Suprapubic skin (tissue), 4 donors: ENCODE measurements around the gene EXOSC7. TPM values are rescaled to one million over a fixed set of nuclear protein-coding genes. Genes with fewer than 3 reads are reported as not detected.

ENCODE experiments used
- DNase-seq, 2 donors: peaks; one replicate each; pipeline ENCODE4 v3.0.0-alpha.2; 2019; ENCODE audit warnings: low spot score in 2 of 2
- H3K27ac ChIP-seq: fragments of 200-600 bp; sonication (generic); one replicate; pipeline ENCODE4 v1.5.1; 2019
- H3K27me3 ChIP-seq: fragments of 200-600 bp; sonication (generic); one replicate; pipeline ENCODE4 v1.5.1; 2019
- H3K36me3 ChIP-seq: fragments of 200-600 bp; sonication (generic); one replicate; pipeline ENCODE4 v1.5.1; 2019
- H3K4me1 ChIP-seq: fragments of 200-600 bp; sonication (generic); one replicate; pipeline ENCODE4 v1.5.1; 2019
- H3K4me3 ChIP-seq: fragments of 200-600 bp; sonication (generic); one replicate; pipeline ENCODE4 v1.5.1; 2019; ENCODE audit warnings: mild to moderate bottlenecking
- H3K9me3 ChIP-seq: fragments of 200-600 bp; sonication (generic); one replicate; pipeline ENCODE4 v1.5.1; 2019
- CTCF ChIP-seq, 2 donors: fragments of 200-600 bp in 1 of 2; fragments of 450-650 bp in 1 of 2; sonication (generic) in 1 of 2; IDR thresholded peaks; one replicate each; pipeline ENCODE4 v1.5.1; 2016 to 2019; ENCODE audit warnings: antibody characterized with exemption in 2 of 2, mild to moderate bottlenecking in 1 of 2, moderate library complexity in 1 of 2
- EP300 ChIP-seq: sonication (generic); formaldehyde crosslinking; IDR thresholded peaks from one replicate; pipeline ENCODE4 v1.6.1; 2017; ENCODE audit warnings: antibody characterized with exemption
- POLR2A ChIP-seq, 2 donors: fragments of 450-650 bp; IDR thresholded peaks; one replicate each; pipeline ENCODE4 v1.6.1; 2017; ENCODE audit warnings: antibody characterized with exemption in 2 of 2, mild to moderate bottlenecking in 2 of 2, moderate library complexity in 2 of 2
- POLR2AphosphoS5 ChIP-seq, 3 donors: sonication (generic); formaldehyde crosslinking; IDR thresholded peaks; one replicate each; pipeline ENCODE4 v1.6.1; 2017; ENCODE audit warnings: antibody characterized with exemption in 3 of 3
- WGBS: methylation state at CpG from one replicate; pipeline ENCODE4 v1.1.5; 2018; 5-methylcytosine and 5-hydroxymethylcytosine counted together
- total RNA-seq, 4 donors: library from RNA; depleted of rRNA; stranded (reverse); fragments of >200 nt; gene quantifications; one replicate each; pipeline ENCODE4 v1.1.0, GENCODE V29; 2016

Gene EXOSC7
- total RNA-seq, 4 donors from 2014 or later, result 72.1 to 216 (median 88.7) TPM

- H3K27ac ChIP-seq, result no peak overlapping the region
- no peaks in the 10 kb centered on the region for H3K27me3 ChIP-seq
- no peak for DNase-seq
- TF ChIP-seq POLR2AphosphoS5 (IDR thresholded peaks at IDR 0.05) (no peak), EP300 (no peak), CTCF (IDR thresholded peaks at IDR 0.05) (no peak), POLR2A (IDR thresholded peaks at IDR 0.05) (no peak)
- H3K4me1 ChIP-seq, result peaks cover 19% of the 10 kb centered on the region
- peaks cover 69% of the 10 kb centered on the region for H3K36me3 ChIP-seq
- no peaks in the 10 kb centered on the region for H3K9me3 ChIP-seq
- H3K4me3 ChIP-seq, result no peak overlapping the region
- WGBS, result 96% methylated on average over 3 of the region's 3 CpGs
These were observed 25.7 kb downstream of the EXOSC7 start for GRCh38 chr3:45001738-45002137.

- Histone ChIP-seq H3K4me3 (no peak overlapping the region), H3K27me3 (no peaks in the 10 kb centered on the region), H3K27ac (no peak overlapping the region), H3K4me1 (peaks cover 16% of the 10 kb centered on the region), H3K36me3 (peaks cover 67% of the 10 kb centered on the region), H3K9me3 (no peaks in the 10 kb centered on the region)
- DNase-seq, result no peak
- WGBS, result 73% methylated on average over 2 of the region's 2 CpGs
- TF ChIP-seq EP300 (no peak), POLR2A (IDR thresholded peaks at IDR 0.05) (no peak), POLR2AphosphoS5 (IDR thresholded peaks at IDR 0.05) (no peak), CTCF (IDR thresholded peaks at IDR 0.05) (no peak)
These were observed 26.2 kb downstream of the EXOSC7 start for GRCh38 chr3:45002139-45002660.

- H3K9me3 ChIP-seq, result no peaks in the 10 kb centered on the region
- DNase-seq, result no peak
- no peaks in the 10 kb centered on the region for H3K27me3 ChIP-seq
- 88% methylated on average over 3 of the region's 3 CpGs for WGBS
- H3K27ac ChIP-seq, result peak overlapping the region; percentile 15
- no peak overlapping the region for H3K4me3 ChIP-seq
- peaks cover 16% of the 10 kb centered on the region for H3K4me1 ChIP-seq
- peaks cover 67% of the 10 kb centered on the region for H3K36me3 ChIP-seq
- TF ChIP-seq POLR2A (IDR thresholded peaks at IDR 0.05) (no peak), POLR2AphosphoS5 (IDR thresholded peaks at IDR 0.05) (no peak), EP300 (no peak), CTCF (IDR thresholded peaks at IDR 0.05) (no peak)
These were observed 26.7 kb downstream of the EXOSC7 start for GRCh38 chr3:45002720-45003119.

- no peak overlapping the region for H3K4me3 ChIP-seq
- H3K27me3 ChIP-seq, result no peaks in the 10 kb centered on the region
- no peak overlapping the region for H3K27ac ChIP-seq
- no peaks in the 10 kb centered on the region for H3K9me3 ChIP-seq
- no peak for TF ChIP-seq EP300
- TF ChIP-seq POLR2AphosphoS5 (IDR thresholded peaks at IDR 0.05), result no peak
- no peak for TF ChIP-seq POLR2A (IDR thresholded peaks at IDR 0.05)
- no peak for TF ChIP-seq CTCF (IDR thresholded peaks at IDR 0.05)
- DNase-seq, result no peak
- H3K36me3 ChIP-seq, result peaks cover 64% of the 10 kb centered on the region
- peaks cover 12% of the 10 kb centered on the region for H3K4me1 ChIP-seq
These were observed 27.4 kb downstream of the EXOSC7 start for GRCh38 chr3:45003406-45003805.

- no peaks in the 10 kb centered on the region for H3K27me3 ChIP-seq
These were observed 27.8 kb downstream of the EXOSC7 start for GRCh38 chr3:45003859-45004258.

GRCh38 chr3:45007091-45007490 lies 31.0 kb downstream of the EXOSC7 start:
- WGBS, result 97% methylated on average over 8 of the region's 8 CpGs
- H3K27me3 ChIP-seq, result no peaks in the 10 kb centered on the region
- H3K36me3 ChIP-seq, result peaks cover 34% of the 10 kb centered on the region
- H3K4me3 ChIP-seq, result no peak overlapping the region
- no peaks in the 10 kb centered on the region for H3K9me3 ChIP-seq
- no peak overlapping the region for H3K27ac ChIP-seq
- H3K4me1 ChIP-seq, result peaks cover 24% of the 10 kb centered on the region
- no peak for DNase-seq
- TF ChIP-seq CTCF (IDR thresholded peaks at IDR 0.05) (no peak), POLR2AphosphoS5 (IDR thresholded peaks at IDR 0.05) (no peak), EP300 (no peak), POLR2A (IDR thresholded peaks at IDR 0.05) (no peak)

More at GRCh38 chr3:45003859-45004258, 27.8 kb downstream of the EXOSC7 start:
- H3K9me3 ChIP-seq, result no peaks in the 10 kb centered on the region
- no peak overlapping the region for H3K27ac ChIP-seq
- DNase-seq, result no peak
- peaks cover 12% of the 10 kb centered on the region for H3K4me1 ChIP-seq
- no peak for TF ChIP-seq POLR2A (IDR thresholded peaks at IDR 0.05)
- no peak for TF ChIP-seq POLR2AphosphoS5 (IDR thresholded peaks at IDR 0.05)
- H3K36me3 ChIP-seq, result peaks cover 59% of the 10 kb centered on the region
- H3K4me3 ChIP-seq, result no peak overlapping the region
- 96% methylated on average over 2 of the region's 2 CpGs for WGBS
